MV-4-11 (cell line): Measurements from ENCODE around the gene SH3BP5.
A peak's percentile ranks its signal among the peaks of the same experiment; 100 is the strongest.
"Not testable (repeated sequence)": the region's sequence is repeated elsewhere in the genome, so short reads cannot be mapped to it uniquely, and the experiment has no call there.

Experiments used
- DNase-seq: peaks from one replicate; lab custom pipeline; 2025; lab: John Stamatoyannopoulos, UW

SH3BP5 gene

GRCh38 chr3:15332405-15333098, at the start of gene SH3BP5:
SH3BP5 (minus strand) TSS chr3:15332586; CDS start chr3:15332408, 178 bp downstream.
- no peak for DNase-seq

- no peak for DNase-seq
Observed at GRCh38 chr3:15380980-15381890, 48.8 kb upstream of the SH3BP5 start.

GRCh38 chr3:15377961-15378791, 45.8 kb upstream of the SH3BP5 start:
- DNase-seq, result peak; percentile 92

- no peak for DNase-seq
Observed at GRCh38 chr3:15375461-15376000, 43.1 kb upstream of the SH3BP5 start.

GRCh38 chr3:15372918-15373317, 40.5 kb upstream of the SH3BP5 start:
- no peak for DNase-seq

- no peak for DNase-seq
Observed at GRCh38 chr3:15368561-15369135, 36.3 kb upstream of the SH3BP5 start.

- no peak for DNase-seq
Observed at GRCh38 chr3:15367059-15367458, 34.7 kb upstream of the SH3BP5 start.

GRCh38 chr3:15364078-15364477, 31.7 kb upstream of the SH3BP5 start:
- not testable (repeated sequence) for DNase-seq

GRCh38 chr3:15361494-15362214, 29.3 kb upstream of the SH3BP5 start:
- peak; percentile 72 for DNase-seq

- peak; percentile 59 for DNase-seq
Observed at GRCh38 chr3:15360788-15361493, 28.6 kb upstream of the SH3BP5 start.

GRCh38 chr3:15359677-15360397, 27.5 kb upstream of the SH3BP5 start:
- no peak for DNase-seq

- DNase-seq, result not testable (repeated sequence)
Observed at GRCh38 chr3:15356651-15357061, 24.3 kb upstream of the SH3BP5 start.

- DNase-seq, result no peak
Observed at GRCh38 chr3:15356176-15356575, 23.8 kb upstream of the SH3BP5 start.

GRCh38 chr3:15355086-15355485, 22.7 kb upstream of the SH3BP5 start:
- peak; percentile 23 for DNase-seq

- no peak for DNase-seq
Observed at GRCh38 chr3:15354485-15354884, 22.1 kb upstream of the SH3BP5 start.

GRCh38 chr3:15350141-15350540, 17.8 kb upstream of the SH3BP5 start:
- no peak for DNase-seq

GRCh38 chr3:15349438-15349837, 17.1 kb upstream of the SH3BP5 start:
- DNase-seq, result not testable (repeated sequence)

GRCh38 chr3:15348246-15348645, 15.9 kb upstream of the SH3BP5 start:
- DNase-seq, result no peak

GRCh38 chr3:15347737-15348110, 15.3 kb upstream of the SH3BP5 start:
- DNase-seq, result no peak
